ELR (cell line): ENCODE results near the gene FRY.

Experiments used
- DNase-seq: peaks from one replicate; pipeline ENCODE4 v3.0.0-alpha.2; 2015; ENCODE audit warnings: low read depth

Gene FRY

GRCh38 chr13:32175943-32176342, 144.4 kb downstream of the FRY start:
- DNase-seq = no peak

DNA sequence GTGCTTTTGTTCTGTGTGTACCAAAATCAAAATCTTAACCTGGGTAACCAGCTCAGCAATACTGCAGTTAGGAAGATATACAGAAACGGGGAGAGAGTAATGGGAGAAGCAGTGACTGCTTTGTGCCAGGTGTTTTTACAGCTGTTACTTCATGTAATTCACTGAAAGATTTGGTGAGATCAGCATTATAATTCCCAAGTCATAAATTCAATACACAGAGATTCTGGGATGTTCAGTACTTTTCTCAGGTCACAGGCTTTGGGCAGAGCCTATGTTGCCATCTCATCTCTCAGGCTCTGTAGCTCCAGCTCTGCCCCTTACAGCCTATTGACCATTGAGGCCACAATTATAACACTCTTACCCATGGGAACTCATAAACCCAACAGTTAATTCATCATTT, 145.1 kb downstream of the FRY start:
- DNase-seq = no peak

GRCh38 chr13:32178763-32179162, 147.2 kb downstream of the FRY start:
- DNase-seq = no peak

DNA sequence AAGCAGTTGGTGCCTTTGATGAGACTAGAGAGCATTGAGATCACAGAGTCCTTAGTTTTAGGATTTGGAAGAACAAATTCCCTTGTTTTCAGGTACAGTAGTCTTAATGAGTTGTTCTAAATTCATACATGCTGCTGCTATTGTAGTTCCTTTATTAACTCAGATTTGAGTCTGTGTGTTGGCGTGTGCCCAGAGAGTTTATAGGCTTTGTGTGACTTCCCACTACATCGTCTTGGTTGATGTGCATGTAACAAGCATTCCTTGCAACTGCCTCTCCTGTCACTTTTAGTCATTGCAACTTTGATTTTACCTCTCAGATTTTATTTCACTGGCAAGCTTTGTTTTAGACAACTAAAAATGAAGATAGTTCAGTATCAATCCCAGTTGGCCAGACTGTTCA, 148.1 kb downstream of the FRY start:
- DNase-seq = no peak

- no peak for DNase-seq
Observed at GRCh38 chr13:32187651-32188050, 156.1 kb downstream of the FRY start.

- DNase-seq = no peak
Observed at GRCh38 chr13:32191452-32191998, 160.0 kb downstream of the FRY start.

DNA sequence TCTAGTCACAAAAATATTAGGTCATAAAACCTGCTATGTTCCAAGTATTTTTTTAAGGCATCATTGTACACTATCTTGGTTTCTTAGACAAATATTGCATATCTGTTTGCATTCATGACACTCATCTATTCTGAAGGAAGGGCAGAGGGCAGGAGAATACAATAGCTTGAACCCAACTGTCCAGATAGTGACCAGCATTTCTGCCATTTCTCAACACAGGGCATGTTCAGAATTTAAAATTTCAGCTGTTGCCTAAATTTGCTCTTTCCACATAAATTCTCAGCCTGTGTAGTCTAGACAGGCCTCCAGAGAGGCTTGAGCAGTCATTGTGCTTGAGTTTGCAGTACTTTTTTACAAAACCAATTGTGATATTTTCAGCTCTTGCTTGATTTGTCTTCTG, 164.1 kb downstream of the FRY start:
- no peak for DNase-seq

DNA sequence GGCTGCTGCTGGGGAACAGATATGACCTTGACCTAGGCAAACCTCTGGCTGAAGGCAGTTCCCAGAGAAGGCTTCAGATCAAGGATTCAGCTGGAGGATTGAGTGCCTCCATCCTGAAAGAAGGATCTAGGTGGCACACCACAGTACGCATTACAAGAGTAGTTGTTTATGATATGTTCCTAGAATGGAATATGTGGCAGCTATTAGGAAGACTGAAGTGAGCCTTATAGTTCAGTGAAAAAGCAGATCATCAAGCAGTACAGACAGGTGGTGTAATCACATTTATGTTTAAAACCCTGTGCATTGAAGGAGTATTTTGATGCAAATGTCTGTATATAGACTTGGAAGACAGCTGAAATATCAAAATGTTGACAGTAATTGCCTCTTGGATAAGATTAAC, 167.6 kb downstream of the FRY start:
- DNase-seq = no peak

DNA sequence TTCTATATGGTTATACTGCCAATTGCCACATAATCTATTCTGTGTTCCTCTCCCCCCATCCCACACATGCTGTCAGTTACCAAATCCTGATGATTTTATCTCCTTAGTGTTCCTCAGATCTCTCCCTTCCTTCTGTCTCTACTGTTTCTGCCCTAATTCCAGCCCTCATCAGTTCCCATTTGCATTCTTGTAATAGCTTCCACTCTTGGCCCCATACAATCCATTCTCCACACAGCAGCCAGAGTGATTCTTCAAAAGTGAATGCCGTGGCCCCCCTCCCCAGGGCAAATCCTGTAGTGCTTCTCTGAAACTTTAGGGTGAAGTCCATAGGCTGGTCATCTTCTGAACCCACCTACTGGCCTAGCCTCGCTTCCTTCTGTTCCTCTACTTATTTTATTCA, 169.2 kb downstream of the FRY start:
- no peak for DNase-seq

DNA sequence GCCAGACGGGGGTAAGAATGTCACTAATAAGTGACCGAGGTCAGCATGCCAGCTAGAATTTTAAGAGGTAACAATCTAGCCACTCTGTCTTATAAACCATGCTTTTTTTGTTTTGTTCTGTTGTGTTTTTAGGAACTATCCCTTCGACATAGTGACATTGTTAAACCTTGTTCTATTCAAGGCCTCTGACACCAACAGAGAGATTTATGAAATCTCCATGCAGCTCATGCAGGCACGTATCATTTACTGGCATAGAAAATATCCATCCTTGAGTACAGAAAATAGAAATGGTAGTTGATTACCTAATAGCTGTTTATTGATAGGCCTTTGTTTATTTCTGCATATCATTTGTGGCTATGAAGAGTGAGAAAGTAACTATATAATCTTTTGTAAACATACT, 170.2 kb downstream of the FRY start:
- no peak for DNase-seq

DNA sequence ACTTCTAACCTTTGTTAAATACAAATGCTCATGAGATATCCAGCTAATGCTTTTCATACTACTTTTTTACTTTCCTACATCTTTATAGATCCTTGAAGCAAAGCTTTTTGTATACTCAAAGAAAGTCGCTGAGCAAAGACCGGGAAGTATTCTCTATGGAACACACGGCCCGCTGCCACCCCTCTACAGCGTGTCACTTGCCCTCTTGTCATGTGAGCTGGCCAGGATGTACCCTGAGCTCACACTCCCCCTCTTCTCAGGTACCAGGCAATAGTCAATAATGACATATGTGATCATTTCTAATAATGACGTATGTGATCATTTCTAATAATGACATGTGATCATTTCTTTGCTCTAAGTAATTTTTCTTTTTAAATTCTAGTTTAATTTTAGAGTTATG, 170.7 kb downstream of the FRY start:
- DNase-seq = no peak

GRCh38 chr13:32203221-32203620, 171.6 kb downstream of the FRY start:
- no peak for DNase-seq

- DNase-seq = no peak
Observed at GRCh38 chr13:32203736-32204135, 172.2 kb downstream of the FRY start.

DNA sequence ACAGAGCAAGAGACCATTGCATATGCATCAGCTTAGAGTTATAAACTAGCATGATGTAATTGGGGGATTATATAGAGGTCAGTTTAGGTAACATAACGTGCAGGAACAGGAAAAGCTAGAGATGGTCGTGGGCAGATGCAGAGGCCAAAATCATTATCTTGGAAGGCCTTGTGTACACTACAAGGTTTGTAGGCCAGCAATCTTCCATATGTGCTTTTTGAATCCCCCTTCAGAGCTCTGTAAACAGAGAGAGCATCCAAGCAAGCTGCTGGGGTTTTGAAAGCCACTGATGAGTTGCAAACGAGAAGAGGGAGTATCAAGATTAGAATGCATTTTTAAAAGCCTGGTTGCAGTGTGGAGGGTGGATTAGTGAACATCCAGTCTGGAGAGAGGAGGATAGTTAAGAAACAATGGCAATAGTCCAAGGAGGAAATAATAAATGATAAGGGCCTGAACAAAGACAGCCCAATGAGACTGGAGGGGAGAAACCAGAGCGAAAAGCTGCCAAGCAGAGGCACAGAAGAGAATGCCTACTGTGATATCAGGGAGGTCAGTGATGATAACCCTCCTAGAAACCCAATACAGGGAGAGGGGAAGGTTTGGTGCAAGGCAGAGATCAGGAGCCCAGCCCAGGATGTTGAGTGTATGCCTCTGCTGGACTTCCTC, 174.0 kb downstream of the FRY start:
- no peak for DNase-seq

- no peak for DNase-seq
Observed at GRCh38 chr13:32206097-32206740, 174.6 kb downstream of the FRY start.

GRCh38 chr13:32208860-32209259, 177.3 kb downstream of the FRY start:
- no peak for DNase-seq

GRCh38 chr13:32209652-32210051, 178.1 kb downstream of the FRY start:
- DNase-seq = no peak

- DNase-seq = no peak
Observed at GRCh38 chr13:32210101-32210500, 178.5 kb downstream of the FRY start.

DNA sequence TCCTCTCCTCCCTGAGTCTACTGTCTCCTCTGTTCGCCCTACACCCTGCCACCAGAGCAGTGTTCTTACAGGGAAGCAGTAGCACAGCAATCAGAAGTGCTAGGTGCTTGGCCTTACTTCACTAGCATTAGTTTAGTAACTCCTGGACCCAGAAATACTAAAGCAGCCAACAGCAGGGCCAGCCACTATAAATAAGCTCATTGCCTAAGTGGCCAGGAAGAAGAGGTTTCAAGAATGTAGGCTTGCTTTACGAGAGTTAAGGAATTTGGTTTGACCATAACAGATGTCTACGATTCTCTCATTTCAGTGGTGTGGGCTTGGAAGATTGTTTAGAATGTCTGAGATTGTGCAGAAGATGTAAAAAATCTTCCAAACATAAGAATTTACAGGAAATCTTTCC, 180.2 kb downstream of the FRY start:
- peak; percentile 51 for DNase-seq

DNA sequence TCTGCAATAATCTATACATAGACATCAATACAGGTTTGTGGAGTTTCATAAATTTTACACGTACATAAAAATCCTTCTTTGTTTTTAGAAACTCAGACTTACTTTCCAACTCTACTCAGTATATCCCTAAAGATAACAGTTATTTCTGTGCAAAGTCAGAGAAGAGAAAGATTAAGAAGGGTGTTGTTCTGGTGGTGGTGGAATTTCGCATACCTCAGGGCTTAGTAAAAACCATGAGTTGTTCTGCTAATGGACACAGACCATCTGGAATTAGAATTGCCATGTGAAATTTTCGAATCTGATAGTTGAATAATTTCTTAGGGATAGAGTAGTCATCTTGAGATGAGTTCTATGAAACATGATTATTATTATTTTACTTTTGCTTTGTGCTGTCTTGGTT, 180.8 kb downstream of the FRY start:
- DNase-seq = peak; percentile 57

DNA sequence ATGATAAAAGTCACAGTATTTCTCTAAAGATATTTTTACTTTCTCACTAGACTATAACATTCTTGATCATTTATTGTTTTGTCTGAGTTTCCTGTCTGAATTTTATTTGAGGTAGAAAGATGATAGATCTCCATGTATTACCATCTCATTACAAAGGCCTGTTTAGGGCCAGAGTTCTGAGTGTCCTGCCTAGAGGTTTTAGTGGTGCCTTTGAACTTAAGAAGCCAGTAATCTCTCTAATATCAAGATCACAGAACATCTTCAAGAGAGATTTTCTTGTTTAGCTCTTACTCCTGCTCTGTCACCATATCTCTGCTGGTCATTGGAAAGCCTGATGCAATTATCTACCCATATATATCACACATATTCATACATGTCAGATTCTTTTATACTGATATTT, 182.1 kb downstream of the FRY start:
- DNase-seq = no peak

DNA sequence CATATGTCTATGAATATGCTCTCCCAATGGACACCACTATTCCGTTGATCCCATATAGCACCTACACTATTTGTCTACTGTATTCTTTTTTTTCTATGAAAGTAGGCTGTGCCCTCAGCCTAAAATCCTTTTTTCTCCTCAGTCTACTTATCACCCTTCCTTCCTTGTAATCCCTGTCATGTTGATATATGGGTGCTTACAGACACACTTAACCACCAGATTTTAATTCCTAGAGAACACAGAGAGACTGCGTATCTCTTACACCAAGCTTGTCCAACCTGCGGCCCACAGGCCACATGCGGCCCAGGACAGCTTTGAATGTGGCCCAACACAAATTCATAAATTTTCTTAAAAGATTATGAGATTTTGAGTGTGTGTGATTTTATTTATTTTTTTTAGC, 182.5 kb downstream of the FRY start:
- no peak for DNase-seq

DNA sequence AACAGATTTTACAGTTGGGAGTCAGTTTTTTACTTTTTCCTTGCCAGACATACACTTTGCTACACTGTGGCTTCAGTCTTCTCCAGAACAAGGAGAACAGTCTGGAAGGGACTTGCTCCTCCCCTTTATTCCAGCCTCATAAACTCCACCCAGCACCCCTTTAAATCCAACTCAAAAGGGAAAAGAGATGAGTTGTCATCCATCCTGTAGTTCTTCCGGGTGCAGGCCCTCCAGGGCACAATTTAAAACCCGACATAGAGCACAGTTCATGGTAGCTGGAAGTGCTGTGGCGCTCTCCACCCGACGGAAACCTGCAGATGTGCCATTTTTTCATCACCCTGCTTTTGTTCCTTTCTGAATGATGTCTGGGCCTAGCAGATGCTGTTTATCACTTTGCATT, 184.7 kb downstream of the FRY start:
- DNase-seq = no peak
